ENCODE measurements around the gene KANSL1. TPM values are rescaled to one million over a fixed set of nuclear protein-coding genes. Genes with fewer than 3 reads are reported as not detected.

Gene KANSL1
- total and polyA plus RNA-seq, 2 donors (not counting 1 experiment from before 2014, with no cell fraction given), result 8.4 to 78.6 TPM

GRCh38 chr17:46169913-46170638 is 23.2 kb downstream of the KANSL1 start:
- Histone ChIP-seq H3K27me3 (ENCODE audit: control insufficient read depth, insufficient read depth, low read length) (no peaks in the 10 kb centered on the region), H4K20me1 (ENCODE audit: control insufficient read depth, extremely low read depth, insufficient read depth, low read length) (peaks cover 5% of the 10 kb centered on the region), H3K4me1 (ENCODE audit: control insufficient read depth, extremely low read depth, insufficient read depth, low read length) (peaks cover 10% of the 10 kb centered on the region), H3K36me3 (ENCODE audit: control insufficient read depth, insufficient read depth, low read length) (peaks cover 7% of the 10 kb centered on the region), H3K79me2 (ENCODE audit: control insufficient read depth, insufficient read depth, low read length) (peaks cover 96% of the 10 kb centered on the region), H3K4me3 (replicated peaks in 1 of 4; ENCODE audit: control extremely low read depth in 1 of 4, insufficient read depth in 1 of 4, low read depth in 3 of 4, low read length in 4 of 4) (no peak overlapping the region), H3K9me3 (ENCODE audit: control insufficient read depth, insufficient read depth, low read depth, low read length) (no peaks in the 10 kb centered on the region), H3K9ac (ENCODE audit: insufficient read depth, low read length) (no peak overlapping the region), H3K27ac (ENCODE audit: insufficient read depth, low read length) (no peak overlapping the region), H3K4me2 (ENCODE audit: extremely low read depth, insufficient read depth, low read length) (no peak overlapping the region), H2AFZ (ENCODE audit: low read length) (no peak overlapping the region)
- TF ChIP-seq EZH2 (IDR thresholded peaks at IDR 0.05; ENCODE audit: low read length, missing control alignments) (no peak), CTCF (conservative IDR thresholded peaks at IDR 0.05 in 1 of 2, IDR thresholded peaks at IDR 0.05 in 1 of 2; ENCODE audit: low read depth in 1 of 2, low read length in 2 of 2) (no peak)
- no peak for DNase-seq (ENCODE audit: low read depth in 2 of 2)

GRCh38 chr17:46167826-46168569 is 25.2 kb downstream of the KANSL1 start:
- Histone ChIP-seq H3K4me2 (ENCODE audit: extremely low read depth, insufficient read depth, low read length) (peak overlapping the region; percentile 3), H3K27me3 (ENCODE audit: control insufficient read depth, insufficient read depth, low read length) (no peaks in the 10 kb centered on the region), H3K79me2 (ENCODE audit: control insufficient read depth, insufficient read depth, low read length) (peaks cover 97% of the 10 kb centered on the region), H2AFZ (ENCODE audit: low read length) (no peak overlapping the region), H3K4me3 (replicated peaks in 1 of 4; ENCODE audit: control extremely low read depth in 1 of 4, insufficient read depth in 1 of 4, low read depth in 3 of 4, low read length in 4 of 4) (no peak overlapping the region), H3K9me3 (ENCODE audit: control insufficient read depth, insufficient read depth, low read depth, low read length) (no peaks in the 10 kb centered on the region), H3K9ac (ENCODE audit: insufficient read depth, low read length) (no peak overlapping the region), H3K4me1 (ENCODE audit: control insufficient read depth, extremely low read depth, insufficient read depth, low read length) (peaks cover 10% of the 10 kb centered on the region), H4K20me1 (ENCODE audit: control insufficient read depth, extremely low read depth, insufficient read depth, low read length) (peaks cover 5% of the 10 kb centered on the region), H3K27ac (ENCODE audit: insufficient read depth, low read length) (no peak overlapping the region), H3K36me3 (ENCODE audit: control insufficient read depth, insufficient read depth, low read length) (peaks cover 7% of the 10 kb centered on the region)
- peak; percentile 80 to 89 for DNase-seq (ENCODE audit: low read depth in 2 of 2)
- TF ChIP-seq EZH2 (IDR thresholded peaks at IDR 0.05; ENCODE audit: low read length, missing control alignments) (no peak), CTCF (conservative IDR thresholded peaks at IDR 0.05 in 1 of 2, IDR thresholded peaks at IDR 0.05 in 1 of 2; ENCODE audit: low read depth in 1 of 2, low read length in 2 of 2) (no peak)

- peaks cover 5% of the 10 kb centered on the region for H4K20me1 ChIP-seq (ENCODE audit: control insufficient read depth, extremely low read depth, insufficient read depth, low read length)
- H3K27me3 ChIP-seq (ENCODE audit: control insufficient read depth, insufficient read depth, low read length), result no peaks in the 10 kb centered on the region
- H3K4me2 ChIP-seq (ENCODE audit: extremely low read depth, insufficient read depth, low read length), result no peak overlapping the region
- H3K9me3 ChIP-seq (ENCODE audit: control insufficient read depth, insufficient read depth, low read depth, low read length), result no peaks in the 10 kb centered on the region
- no peak overlapping the region for H2AFZ ChIP-seq (ENCODE audit: low read length)
- no peak overlapping the region for H3K27ac ChIP-seq (ENCODE audit: insufficient read depth, low read length)
- no peak overlapping the region for H3K9ac ChIP-seq (ENCODE audit: insufficient read depth, low read length)
- TF ChIP-seq EZH2 (IDR thresholded peaks at IDR 0.05; ENCODE audit: low read length, missing control alignments) (no peak), CTCF (conservative IDR thresholded peaks at IDR 0.05 in 1 of 2, IDR thresholded peaks at IDR 0.05 in 1 of 2; ENCODE audit: low read depth in 1 of 2, low read length in 2 of 2) (no peak)
- peak in 1 of 2 donors; percentile 12 for DNase-seq (ENCODE audit: low read depth in 2 of 2)
- peaks cover 10% of the 10 kb centered on the region for H3K4me1 ChIP-seq (ENCODE audit: control insufficient read depth, extremely low read depth, insufficient read depth, low read length)
- H3K79me2 ChIP-seq (ENCODE audit: control insufficient read depth, insufficient read depth, low read length), result peaks cover 97% of the 10 kb centered on the region
- H3K36me3 ChIP-seq (ENCODE audit: control insufficient read depth, insufficient read depth, low read length), result peaks cover 7% of the 10 kb centered on the region
- no peak overlapping the region for H3K4me3 ChIP-seq (replicated peaks in 1 of 4; ENCODE audit: control extremely low read depth in 1 of 4, insufficient read depth in 1 of 4, low read depth in 3 of 4, low read length in 4 of 4)
Measured at GRCh38 chr17:46167267-46167666, 26.0 kb downstream of the KANSL1 start.

All from fibroblast of lung (primary cell).